ENCODE measurements around the gene GOLIM4. TPM values are rescaled to one million over a fixed set of nuclear protein-coding genes. Genes with fewer than 3 reads are reported as not detected.

The GOLIM4 gene
- total RNA-seq, 1 donor from 2014 or later: 46.3 TPM

- Mint-ChIP-seq H3K9me3 (ENCODE audit: low read depth) (no peaks in the 10 kb centered on the region), H3K27ac (ENCODE audit: unreplicated experiment) (no peak overlapping the region), H3K4me3 (ENCODE audit: unreplicated experiment) (no peak overlapping the region), H3K36me3 (ENCODE audit: low read depth) (peaks cover 13% of the 10 kb centered on the region), H3K27me3 (ENCODE audit: low read depth) (no peaks in the 10 kb centered on the region), H3K4me1 (ENCODE audit: low read depth) (no peaks in the 10 kb centered on the region)
- DNase-seq (ENCODE audit: low spot score): no peak
- peak; percentile 79 for TF ChIP-seq CTCF (IDR thresholded peaks at IDR 0.05)
Observed at GRCh38 chr3:168040607-168041208, 55.0 kb downstream of the GOLIM4 start.

GRCh38 chr3:168037020-168037419 is 58.7 kb downstream of the GOLIM4 start:
- no peak for TF ChIP-seq CTCF (IDR thresholded peaks at IDR 0.05)
- no peak overlapping the region for H3K27ac Mint-ChIP-seq (ENCODE audit: unreplicated experiment)
- peaks cover 19% of the 10 kb centered on the region for H3K36me3 Mint-ChIP-seq (ENCODE audit: low read depth)
- H3K9me3 Mint-ChIP-seq (ENCODE audit: low read depth): peaks cover 4% of the 10 kb centered on the region
- DNase-seq (ENCODE audit: low spot score): no peak
- peaks cover 11% of the 10 kb centered on the region for H3K4me1 Mint-ChIP-seq (ENCODE audit: low read depth)
- no peaks in the 10 kb centered on the region for H3K27me3 Mint-ChIP-seq (ENCODE audit: low read depth)
- no peak overlapping the region for H3K4me3 Mint-ChIP-seq (ENCODE audit: unreplicated experiment)

GRCh38 chr3:168036619-168037018 is 59.1 kb downstream of the GOLIM4 start:
- H3K4me1 Mint-ChIP-seq (ENCODE audit: low read depth): peaks cover 11% of the 10 kb centered on the region
- peaks cover 20% of the 10 kb centered on the region for H3K36me3 Mint-ChIP-seq (ENCODE audit: low read depth)
- no peak overlapping the region for H3K4me3 Mint-ChIP-seq (ENCODE audit: unreplicated experiment)
- no peak for TF ChIP-seq CTCF (IDR thresholded peaks at IDR 0.05)
- peaks cover 4% of the 10 kb centered on the region for H3K9me3 Mint-ChIP-seq (ENCODE audit: low read depth)
- no peak for DNase-seq (ENCODE audit: low spot score)
- no peak overlapping the region for H3K27ac Mint-ChIP-seq (ENCODE audit: unreplicated experiment)
- H3K27me3 Mint-ChIP-seq (ENCODE audit: low read depth): no peaks in the 10 kb centered on the region

- Mint-ChIP-seq H3K4me1 (ENCODE audit: low read depth) (peaks cover 16% of the 10 kb centered on the region), H3K27me3 (ENCODE audit: low read depth) (no peaks in the 10 kb centered on the region), H3K9me3 (ENCODE audit: low read depth) (peaks cover 4% of the 10 kb centered on the region), H3K36me3 (ENCODE audit: low read depth) (peaks cover 24% of the 10 kb centered on the region), H3K4me3 (ENCODE audit: unreplicated experiment) (no peak overlapping the region), H3K27ac (ENCODE audit: unreplicated experiment) (no peak overlapping the region)
- no peak for DNase-seq (ENCODE audit: low spot score)
- TF ChIP-seq CTCF (IDR thresholded peaks at IDR 0.05): no peak
Observed at GRCh38 chr3:168034152-168034928, 61.4 kb downstream of the GOLIM4 start.

GRCh38 chr3:168030577-168030976 is 65.1 kb downstream of the GOLIM4 start:
- Mint-ChIP-seq H3K27me3 (ENCODE audit: low read depth) (no peaks in the 10 kb centered on the region), H3K36me3 (ENCODE audit: low read depth) (peaks cover 27% of the 10 kb centered on the region), H3K9me3 (ENCODE audit: low read depth) (peaks cover 4% of the 10 kb centered on the region), H3K4me1 (ENCODE audit: low read depth) (peaks cover 19% of the 10 kb centered on the region), H3K27ac (ENCODE audit: unreplicated experiment) (no peak overlapping the region), H3K4me3 (ENCODE audit: unreplicated experiment) (no peak overlapping the region)
- DNase-seq (ENCODE audit: low spot score): no peak
- no peak for TF ChIP-seq CTCF (IDR thresholded peaks at IDR 0.05)

All from chondrocyte (in vitro differentiated cells).